ES-I3 (cell line): ENCODE data around the gene ANKS1A.
"Not testable (repeated sequence)": the region's sequence is repeated elsewhere in the genome, so short reads cannot be mapped to it uniquely, and the experiment has no call there.

Source experiments
- H3K36me3 ChIP-seq: 2 replicates; pipeline ENCODE4 v1.6.1; 2013; ENCODE audit warnings: mild to moderate bottlenecking, low read length, control low read depth, moderate library complexity; ENCODE audit not compliant: insufficient read depth
- H3K4me1 ChIP-seq: 2 replicates; pipeline ENCODE4 v1.6.1; 2013; ENCODE audit warnings: mild to moderate bottlenecking, control low read depth, low read length; ENCODE audit not compliant: insufficient read depth
- H3K9ac ChIP-seq: 2 replicates; pipeline ENCODE4 v1.6.1; 2013; ENCODE audit warnings: low read depth, mild to moderate bottlenecking, low read length, moderate library complexity
- H3K9me3 ChIP-seq: 2 replicates; pipeline ENCODE4 v1.6.1; 2013; ENCODE audit warnings: mild to moderate bottlenecking, low read length, moderate library complexity; ENCODE audit not compliant: control insufficient read depth, insufficient read depth

ANKS1A gene, protein sequence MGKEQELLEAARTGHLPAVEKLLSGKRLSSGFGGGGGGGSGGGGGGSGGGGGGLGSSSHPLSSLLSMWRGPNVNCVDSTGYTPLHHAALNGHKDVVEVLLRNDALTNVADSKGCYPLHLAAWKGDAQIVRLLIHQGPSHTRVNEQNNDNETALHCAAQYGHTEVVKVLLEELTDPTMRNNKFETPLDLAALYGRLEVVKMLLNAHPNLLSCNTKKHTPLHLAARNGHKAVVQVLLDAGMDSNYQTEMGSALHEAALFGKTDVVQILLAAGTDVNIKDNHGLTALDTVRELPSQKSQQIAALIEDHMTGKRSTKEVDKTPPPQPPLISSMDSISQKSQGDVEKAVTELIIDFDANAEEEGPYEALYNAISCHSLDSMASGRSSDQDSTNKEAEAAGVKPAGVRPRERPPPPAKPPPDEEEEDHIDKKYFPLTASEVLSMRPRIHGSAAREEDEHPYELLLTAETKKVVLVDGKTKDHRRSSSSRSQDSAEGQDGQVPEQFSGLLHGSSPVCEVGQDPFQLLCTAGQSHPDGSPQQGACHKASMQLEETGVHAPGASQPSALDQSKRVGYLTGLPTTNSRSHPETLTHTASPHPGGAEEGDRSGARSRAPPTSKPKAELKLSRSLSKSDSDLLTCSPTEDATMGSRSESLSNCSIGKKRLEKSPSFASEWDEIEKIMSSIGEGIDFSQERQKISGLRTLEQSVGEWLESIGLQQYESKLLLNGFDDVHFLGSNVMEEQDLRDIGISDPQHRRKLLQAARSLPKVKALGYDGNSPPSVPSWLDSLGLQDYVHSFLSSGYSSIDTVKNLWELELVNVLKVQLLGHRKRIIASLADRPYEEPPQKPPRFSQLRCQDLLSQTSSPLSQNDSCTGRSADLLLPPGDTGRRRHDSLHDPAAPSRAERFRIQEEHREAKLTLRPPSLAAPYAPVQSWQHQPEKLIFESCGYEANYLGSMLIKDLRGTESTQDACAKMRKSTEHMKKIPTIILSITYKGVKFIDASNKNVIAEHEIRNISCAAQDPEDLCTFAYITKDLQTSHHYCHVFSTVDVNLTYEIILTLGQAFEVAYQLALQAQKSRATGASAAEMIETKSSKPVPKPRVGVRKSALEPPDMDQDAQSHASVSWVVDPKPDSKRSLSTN

DNA sequence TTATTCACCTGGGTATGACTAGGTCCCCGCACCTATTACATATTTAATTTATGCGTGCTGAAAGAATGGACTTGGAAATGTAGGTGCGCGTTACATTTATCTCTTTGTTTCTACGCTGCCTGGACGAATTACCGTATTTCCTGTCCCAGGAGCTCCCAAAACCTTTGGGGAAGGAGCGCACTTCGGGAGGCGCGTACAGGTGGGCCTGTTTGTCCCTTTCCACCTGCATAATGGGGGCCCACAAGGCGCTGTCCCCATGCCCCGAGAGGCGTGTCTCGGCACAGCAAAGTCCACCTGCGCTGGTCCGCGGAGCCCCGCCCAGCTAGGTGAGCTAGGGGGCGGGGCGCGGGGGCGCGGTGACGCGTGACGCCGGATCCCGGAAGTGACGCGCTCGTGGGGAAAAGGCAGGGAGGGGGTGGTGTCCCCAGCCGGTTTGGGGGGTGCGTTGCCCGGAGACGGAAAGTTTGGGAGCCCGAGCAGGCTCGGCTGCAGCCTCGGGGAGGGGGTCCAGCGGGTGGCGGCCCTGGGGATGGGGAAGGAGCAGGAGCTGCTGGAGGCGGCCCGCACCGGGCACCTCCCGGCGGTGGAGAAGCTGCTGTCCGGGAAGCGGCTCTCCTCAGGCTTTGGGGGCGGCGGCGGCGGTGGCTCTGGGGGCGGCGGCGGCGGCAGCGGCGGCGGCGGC is at the start of gene ANKS1A:
TSS of gene ANKS1A (plus strand) at position 382 of the 682 bp plus-strand sequence. CDS start at position 530, 148 bp downstream.
- Histone ChIP-seq H3K4me1 (no peaks in the 10 kb centered on the region), H3K9me3 (no peaks in the 10 kb centered on the region), H3K36me3 (no peaks in the 10 kb centered on the region), H3K9ac (peak within 1 kb of the TSS; percentile 75)

DNA sequence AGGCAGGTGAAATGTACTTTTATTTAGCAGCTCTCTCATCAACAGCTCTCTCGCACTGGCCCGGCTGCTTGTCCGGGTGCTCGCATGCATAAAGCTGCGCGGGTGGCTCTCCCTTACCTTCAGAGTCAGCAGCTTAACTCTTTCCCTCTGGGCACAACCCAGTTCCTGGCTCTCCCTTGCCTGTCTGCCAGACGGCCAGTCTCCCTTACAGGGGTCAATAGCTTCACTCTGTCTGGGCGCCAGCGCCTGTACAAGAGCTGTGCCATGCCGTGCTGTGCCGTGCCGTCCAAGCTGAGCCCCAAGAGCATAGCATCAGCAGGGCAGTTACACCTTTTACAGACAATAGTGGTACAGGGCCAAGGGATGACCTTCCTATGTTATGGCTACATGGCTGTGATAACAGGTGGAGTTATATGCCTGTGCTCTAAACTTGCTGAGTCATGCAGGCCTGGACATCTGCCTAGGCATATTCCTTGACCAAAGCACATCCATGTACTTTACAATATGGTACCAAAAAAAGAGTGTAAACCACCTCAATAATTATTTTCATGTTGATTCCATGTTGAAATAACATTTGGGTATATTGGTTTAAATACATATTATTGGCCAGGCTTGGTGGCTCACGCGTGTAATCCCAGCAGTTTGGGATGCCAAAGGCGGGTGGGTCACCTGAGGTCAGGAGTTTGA is 49.2 kb upstream of the ANKS1A start:
- H3K9ac ChIP-seq = no peak overlapping the region
- H3K4me1 ChIP-seq = no peaks in the 10 kb centered on the region
- no peaks in the 10 kb centered on the region; the same call in 1 of the 2 replicates for H3K36me3 ChIP-seq
- no peaks in the 10 kb centered on the region for H3K9me3 ChIP-seq

GRCh38 chr6:34849066-34849465 is 40.0 kb upstream of the ANKS1A start:
- H3K9ac ChIP-seq, H3K4me1 ChIP-seq, H3K9me3 ChIP-seq, H3K36me3 ChIP-seq: not testable (repeated sequence)

DNA sequence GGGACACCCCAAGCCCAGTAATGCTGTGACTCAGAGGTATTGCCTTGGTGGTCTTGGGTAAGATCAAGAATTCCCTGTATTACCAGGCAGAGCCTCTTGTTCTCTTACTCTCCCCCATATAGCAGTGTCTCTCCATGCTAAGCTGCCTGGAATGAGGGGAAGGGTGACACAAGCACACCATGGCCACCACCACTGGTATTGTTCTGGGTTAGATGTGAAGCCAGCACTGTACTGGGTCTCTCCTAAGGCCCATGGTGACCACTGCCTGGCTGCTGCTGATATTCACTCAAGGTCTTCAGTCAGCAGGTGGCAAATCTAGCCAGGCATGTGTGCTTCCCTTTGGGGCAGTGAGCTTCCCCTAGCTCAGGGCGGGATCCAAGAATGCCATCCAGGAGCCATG is 37.7 kb upstream of the ANKS1A start:
- Histone ChIP-seq H3K9ac (no peak overlapping the region), H3K4me1 (no peaks in the 10 kb centered on the region), H3K9me3 (no peaks in the 10 kb centered on the region), H3K36me3 (peaks cover 4% of the 10 kb centered on the region; the same call in 1 of the 2 replicates)

GRCh38 chr6:34852406-34853085 is 36.5 kb upstream of the ANKS1A start:
- Histone ChIP-seq H3K36me3 (peaks cover 9% of the 10 kb centered on the region; the same call in 1 of the 2 replicates), H3K9me3 (no peaks in the 10 kb centered on the region), H3K4me1 (no peaks in the 10 kb centered on the region), H3K9ac (no peak overlapping the region)

GRCh38 chr6:34855463-34855862 is 33.6 kb upstream of the ANKS1A start:
- no peaks in the 10 kb centered on the region for H3K4me1 ChIP-seq
- no peaks in the 10 kb centered on the region for H3K9me3 ChIP-seq
- peaks cover 25% of the 10 kb centered on the region; the same call in 1 of the 2 replicates for H3K36me3 ChIP-seq
- no peak overlapping the region for H3K9ac ChIP-seq

DNA sequence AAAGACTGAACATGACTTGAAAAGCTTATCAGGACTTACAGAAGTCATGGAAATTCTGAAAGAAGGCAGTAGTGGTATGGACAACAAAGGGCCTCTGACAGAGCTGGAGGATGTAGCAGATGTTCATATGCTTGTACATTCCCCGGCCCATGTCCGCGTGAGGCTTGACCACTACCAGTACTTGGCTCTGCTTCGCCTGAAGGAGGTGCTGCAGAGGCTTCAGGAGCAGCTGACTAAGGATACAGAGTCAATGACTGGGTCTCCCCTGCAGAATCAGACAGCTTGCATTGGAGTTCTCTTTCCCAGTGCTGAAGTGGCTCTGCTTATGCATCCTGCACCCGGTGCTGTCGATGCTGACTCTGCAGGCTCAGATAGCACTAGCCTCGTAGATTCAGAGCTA is 30.4 kb upstream of the ANKS1A start:
- Histone ChIP-seq H3K4me1 (no peaks in the 10 kb centered on the region), H3K9me3 (no peaks in the 10 kb centered on the region)

GRCh38 chr6:34859951-34860350 is 29.1 kb upstream of the ANKS1A start:
- no peaks in the 10 kb centered on the region for H3K4me1 ChIP-seq
- H3K9ac ChIP-seq = no peak overlapping the region
- no peaks in the 10 kb centered on the region for H3K9me3 ChIP-seq
- peaks cover 22% of the 10 kb centered on the region; the same call in 1 of the 2 replicates for H3K36me3 ChIP-seq

More for the DNA sequence above, 30.4 kb upstream of the ANKS1A start:
- H3K9ac ChIP-seq = no peak overlapping the region
- H3K36me3 ChIP-seq = peaks cover 22% of the 10 kb centered on the region; the same call in 1 of the 2 replicates

GRCh38 chr6:34860776-34861175 is 28.3 kb upstream of the ANKS1A start:
- Histone ChIP-seq H3K36me3 (peaks cover 23% of the 10 kb centered on the region; the same call in 1 of the 2 replicates), H3K9ac (no peak overlapping the region), H3K9me3 (no peaks in the 10 kb centered on the region), H3K4me1 (no peaks in the 10 kb centered on the region)

GRCh38 chr6:34864007-34864406 is 25.0 kb upstream of the ANKS1A start:
- Histone ChIP-seq H3K4me1 (no peaks in the 10 kb centered on the region), H3K9ac (no peak overlapping the region), H3K36me3 (peaks cover 13% of the 10 kb centered on the region), H3K9me3 (no peaks in the 10 kb centered on the region)

- Histone ChIP-seq H3K9ac (no peak overlapping the region), H3K4me1 (no peaks in the 10 kb centered on the region), H3K9me3 (no peaks in the 10 kb centered on the region), H3K36me3 (peaks cover 12% of the 10 kb centered on the region)
These were observed 23.9 kb upstream of the ANKS1A start for GRCh38 chr6:34865107-34865506.

DNA sequence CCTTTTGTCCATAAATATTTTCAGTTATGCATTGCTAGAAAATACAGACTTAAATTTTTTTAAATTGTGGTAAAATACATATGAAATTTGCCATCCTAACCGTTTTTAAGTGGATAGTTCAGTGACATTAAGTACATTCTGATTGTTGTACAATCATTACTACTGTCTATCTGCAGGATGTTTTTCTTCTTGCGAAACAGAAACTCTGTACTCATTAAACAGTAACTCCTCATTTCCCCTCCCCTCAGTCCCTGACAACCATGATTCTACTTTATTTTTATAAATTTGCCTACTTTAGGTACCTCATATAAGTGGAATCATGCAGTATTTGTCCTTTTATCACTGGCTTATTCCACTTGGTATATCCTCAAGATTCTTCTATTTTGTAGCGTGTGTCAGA is 22.5 kb upstream of the ANKS1A start:
- no peaks in the 10 kb centered on the region for H3K4me1 ChIP-seq

GRCh38 chr6:34867484-34867883 is 21.6 kb upstream of the ANKS1A start:
- H3K9ac ChIP-seq = no peak overlapping the region
- H3K4me1 ChIP-seq = no peaks in the 10 kb centered on the region
- peaks cover 20% of the 10 kb centered on the region for H3K36me3 ChIP-seq
- no peaks in the 10 kb centered on the region for H3K9me3 ChIP-seq

More for the DNA sequence above, 22.5 kb upstream of the ANKS1A start:
- no peak overlapping the region for H3K9ac ChIP-seq
- peaks cover 13% of the 10 kb centered on the region for H3K36me3 ChIP-seq
- no peaks in the 10 kb centered on the region for H3K9me3 ChIP-seq
